WTC11 (cell line): Measurements from ENCODE around the gene ASB4.

ENCODE experiments used
- CREB1 ChIP-seq: sonication (generic); formaldehyde crosslinking; IDR thresholded peaks from 2 replicates; pipeline ENCODE4 v1.8.0; 2023; ENCODE audit warnings: mild to moderate bottlenecking, missing genetic modification reagents
- E2F5 ChIP-seq: sonication (generic); formaldehyde crosslinking; IDR thresholded peaks from 2 replicates; pipeline ENCODE4 v1.8.1; 2022; ENCODE audit warnings: mild to moderate bottlenecking, moderate library complexity, missing genetic modification reagents
- ELF4 ChIP-seq: sonication (generic); formaldehyde crosslinking; IDR thresholded peaks from 2 replicates; pipeline ENCODE4 v1.8.1; 2022; ENCODE audit warnings: low read depth, mild to moderate bottlenecking, moderate library complexity, missing genetic modification reagents
- MYBL2 ChIP-seq: sonication (generic); formaldehyde crosslinking; IDR thresholded peaks from 2 replicates; pipeline ENCODE4 v1.8.1; 2023; ENCODE audit warnings: mild to moderate bottlenecking, moderate library complexity, missing genetic modification reagents
- NFE2L1 ChIP-seq: sonication (generic); formaldehyde crosslinking; IDR thresholded peaks from 2 replicates; pipeline ENCODE4 v1.8.1; 2023; ENCODE audit warnings: missing genetic modification reagents
- NR1H2 ChIP-seq: sonication (generic); formaldehyde crosslinking; IDR thresholded peaks from 2 replicates; pipeline ENCODE4 v1.9.0; 2021; ENCODE audit warnings: mild to moderate bottlenecking, moderate library complexity, missing genetic modification reagents
- SP1 ChIP-seq: sonication (generic); formaldehyde crosslinking; conservative IDR thresholded peaks from 2 replicates; pipeline ENCODE4 v1.8.1; 2022; ENCODE audit warnings: missing genetic modification reagents
- USF2 ChIP-seq: sonication (generic); formaldehyde crosslinking; IDR thresholded peaks from 2 replicates; pipeline ENCODE4 v1.8.1; 2023; ENCODE audit warnings: mild to moderate bottlenecking, missing genetic modification reagents, moderate library complexity
- ZNF138 ChIP-seq: sonication (generic); formaldehyde crosslinking; conservative IDR thresholded peaks from 2 replicates; pipeline ENCODE4 v1.8.1; 2022; ENCODE audit warnings: mild to moderate bottlenecking, moderate library complexity, missing genetic modification reagents
- ZNF416 ChIP-seq: fragments of 250-450 bp; sonication (Bioruptor Pico); IDR thresholded peaks from 2 replicates; pipeline ENCODE4 v1.9.0; 2021; ENCODE audit warnings: mild to moderate bottlenecking, inconsistent platforms
- TF ChIP-seq, protein P1 (sequence below): fragments of 200-600 bp; IDR thresholded peaks from 2 replicates; pipeline ENCODE4 v1.8.0; 2022; ENCODE audit warnings: antibody characterized with exemption
- TF ChIP-seq, protein P2 (sequence below): sonication (generic); formaldehyde crosslinking; IDR thresholded peaks from 2 replicates; pipeline ENCODE4 v1.8.0; 2022; ENCODE audit warnings: mild to moderate bottlenecking, missing genetic modification reagents
- TF ChIP-seq, protein P3 (sequence below): sonication (generic); formaldehyde crosslinking; IDR thresholded peaks from 2 replicates; pipeline ENCODE4 v1.8.1; 2023; ENCODE audit warnings: mild to moderate bottlenecking, moderate library complexity, missing genetic modification reagents
- TF ChIP-seq, protein P4 (sequence below): sonication (generic); formaldehyde crosslinking; IDR thresholded peaks from 2 replicates; pipeline ENCODE4 v1.8.1; 2023; ENCODE audit warnings: mild to moderate bottlenecking, missing genetic modification reagents

GRCh38 chr7:95582578-95583293, 97.0 kb downstream of the ASB4 start:
- TF ChIP-seq, protein P1, sequence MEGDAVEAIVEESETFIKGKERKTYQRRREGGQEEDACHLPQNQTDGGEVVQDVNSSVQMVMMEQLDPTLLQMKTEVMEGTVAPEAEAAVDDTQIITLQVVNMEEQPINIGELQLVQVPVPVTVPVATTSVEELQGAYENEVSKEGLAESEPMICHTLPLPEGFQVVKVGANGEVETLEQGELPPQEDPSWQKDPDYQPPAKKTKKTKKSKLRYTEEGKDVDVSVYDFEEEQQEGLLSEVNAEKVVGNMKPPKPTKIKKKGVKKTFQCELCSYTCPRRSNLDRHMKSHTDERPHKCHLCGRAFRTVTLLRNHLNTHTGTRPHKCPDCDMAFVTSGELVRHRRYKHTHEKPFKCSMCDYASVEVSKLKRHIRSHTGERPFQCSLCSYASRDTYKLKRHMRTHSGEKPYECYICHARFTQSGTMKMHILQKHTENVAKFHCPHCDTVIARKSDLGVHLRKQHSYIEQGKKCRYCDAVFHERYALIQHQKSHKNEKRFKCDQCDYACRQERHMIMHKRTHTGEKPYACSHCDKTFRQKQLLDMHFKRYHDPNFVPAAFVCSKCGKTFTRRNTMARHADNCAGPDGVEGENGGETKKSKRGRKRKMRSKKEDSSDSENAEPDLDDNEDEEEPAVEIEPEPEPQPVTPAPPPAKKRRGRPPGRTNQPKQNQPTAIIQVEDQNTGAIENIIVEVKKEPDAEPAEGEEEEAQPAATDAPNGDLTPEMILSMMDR = no peak
- TF ChIP-seq NFE2L1 (CRISPR knock-in tag) (no peak), USF2 (CRISPR knock-in tag) (no peak), SP1 (CRISPR knock-in tag) (no peak), E2F5 (CRISPR knock-in tag) (no peak), NR1H2 (CRISPR knock-in tag) (no peak), CREB1 (CRISPR knock-in tag) (no peak), ELF4 (CRISPR knock-in tag) (no peak), MYBL2 (CRISPR knock-in tag) (no peak), ZNF138 (CRISPR knock-in tag) (no peak), ZNF416 (CRISPR knock-in tag) (no peak)
- TF ChIP-seq, protein P2, sequence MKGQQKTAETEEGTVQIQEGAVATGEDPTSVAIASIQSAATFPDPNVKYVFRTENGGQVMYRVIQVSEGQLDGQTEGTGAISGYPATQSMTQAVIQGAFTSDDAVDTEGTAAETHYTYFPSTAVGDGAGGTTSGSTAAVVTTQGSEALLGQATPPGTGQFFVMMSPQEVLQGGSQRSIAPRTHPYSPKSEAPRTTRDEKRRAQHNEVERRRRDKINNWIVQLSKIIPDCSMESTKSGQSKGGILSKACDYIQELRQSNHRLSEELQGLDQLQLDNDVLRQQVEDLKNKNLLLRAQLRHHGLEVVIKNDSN = no peak
- TF ChIP-seq, protein P3, sequence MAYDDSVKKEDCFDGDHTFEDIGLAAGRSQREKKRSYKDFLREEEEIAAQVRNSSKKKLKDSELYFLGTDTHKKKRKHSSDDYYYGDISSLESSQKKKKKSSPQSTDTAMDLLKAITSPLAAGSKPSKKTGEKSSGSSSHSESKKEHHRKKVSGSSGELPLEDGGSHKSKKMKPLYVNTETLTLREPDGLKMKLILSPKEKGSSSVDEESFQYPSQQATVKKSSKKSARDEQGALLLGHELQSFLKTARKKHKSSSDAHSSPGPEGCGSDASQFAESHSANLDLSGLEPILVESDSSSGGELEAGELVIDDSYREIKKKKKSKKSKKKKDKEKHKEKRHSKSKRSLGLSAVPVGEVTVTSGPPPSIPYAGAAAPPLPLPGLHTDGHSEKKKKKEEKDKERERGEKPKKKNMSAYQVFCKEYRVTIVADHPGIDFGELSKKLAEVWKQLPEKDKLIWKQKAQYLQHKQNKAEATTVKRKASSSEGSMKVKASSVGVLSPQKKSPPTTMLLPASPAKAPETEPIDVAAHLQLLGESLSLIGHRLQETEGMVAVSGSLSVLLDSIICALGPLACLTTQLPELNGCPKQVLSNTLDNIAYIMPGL (CRISPR knock-in tag) = no peak
- TF ChIP-seq, protein P4, sequence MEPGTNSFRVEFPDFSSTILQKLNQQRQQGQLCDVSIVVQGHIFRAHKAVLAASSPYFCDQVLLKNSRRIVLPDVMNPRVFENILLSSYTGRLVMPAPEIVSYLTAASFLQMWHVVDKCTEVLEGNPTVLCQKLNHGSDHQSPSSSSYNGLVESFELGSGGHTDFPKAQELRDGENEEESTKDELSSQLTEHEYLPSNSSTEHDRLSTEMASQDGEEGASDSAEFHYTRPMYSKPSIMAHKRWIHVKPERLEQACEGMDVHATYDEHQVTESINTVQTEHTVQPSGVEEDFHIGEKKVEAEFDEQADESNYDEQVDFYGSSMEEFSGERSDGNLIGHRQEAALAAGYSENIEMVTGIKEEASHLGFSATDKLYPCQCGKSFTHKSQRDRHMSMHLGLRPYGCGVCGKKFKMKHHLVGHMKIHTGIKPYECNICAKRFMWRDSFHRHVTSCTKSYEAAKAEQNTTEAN (CRISPR knock-in tag) = no peak
